AG10803 (cell line): ENCODE data around the gene POLE.
"Not testable (repeated sequence)": the region's sequence is repeated elsewhere in the genome, so short reads cannot be mapped to it uniquely, and the experiment has no call there.

Experiments
- DNase-seq: peaks from one replicate; pipeline ENCODE4 v3.0.0; 2010; ENCODE audit warnings: low read depth
- H3K4me3 ChIP-seq: 2 replicates; pipeline ENCODE4 v1.5.1; 2011; ENCODE audit warnings: mild to moderate bottlenecking, low read length, control low read depth
- TF ChIP-seq, protein P1 (sequence below): conservative IDR thresholded peaks from 2 replicates; pipeline ENCODE4 v1.5.1; 2011; ENCODE audit warnings: mild to moderate bottlenecking, low read length, control low read depth, inconsistent platforms

POLE gene

DNA sequence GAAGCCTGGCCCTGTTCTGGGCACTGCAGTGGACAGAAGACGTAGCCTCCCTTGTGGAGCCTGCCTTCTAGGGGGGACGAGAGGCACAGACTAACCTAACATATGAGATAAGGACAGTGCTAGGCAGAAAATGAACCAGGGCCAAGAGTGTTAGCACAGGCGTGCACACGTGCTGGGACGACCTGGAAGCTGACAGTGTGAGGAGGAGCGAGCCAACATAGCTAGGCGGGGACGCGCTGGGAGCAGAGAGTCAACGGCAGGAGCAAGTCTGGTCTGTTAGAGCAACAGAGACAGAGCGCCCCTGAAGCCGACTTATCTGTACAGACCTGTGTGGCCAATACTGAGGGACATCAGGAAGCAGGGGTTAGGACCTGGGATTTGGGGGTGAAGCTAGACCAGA, 8.3 kb upstream of the POLE start:
- TF ChIP-seq, protein P1, sequence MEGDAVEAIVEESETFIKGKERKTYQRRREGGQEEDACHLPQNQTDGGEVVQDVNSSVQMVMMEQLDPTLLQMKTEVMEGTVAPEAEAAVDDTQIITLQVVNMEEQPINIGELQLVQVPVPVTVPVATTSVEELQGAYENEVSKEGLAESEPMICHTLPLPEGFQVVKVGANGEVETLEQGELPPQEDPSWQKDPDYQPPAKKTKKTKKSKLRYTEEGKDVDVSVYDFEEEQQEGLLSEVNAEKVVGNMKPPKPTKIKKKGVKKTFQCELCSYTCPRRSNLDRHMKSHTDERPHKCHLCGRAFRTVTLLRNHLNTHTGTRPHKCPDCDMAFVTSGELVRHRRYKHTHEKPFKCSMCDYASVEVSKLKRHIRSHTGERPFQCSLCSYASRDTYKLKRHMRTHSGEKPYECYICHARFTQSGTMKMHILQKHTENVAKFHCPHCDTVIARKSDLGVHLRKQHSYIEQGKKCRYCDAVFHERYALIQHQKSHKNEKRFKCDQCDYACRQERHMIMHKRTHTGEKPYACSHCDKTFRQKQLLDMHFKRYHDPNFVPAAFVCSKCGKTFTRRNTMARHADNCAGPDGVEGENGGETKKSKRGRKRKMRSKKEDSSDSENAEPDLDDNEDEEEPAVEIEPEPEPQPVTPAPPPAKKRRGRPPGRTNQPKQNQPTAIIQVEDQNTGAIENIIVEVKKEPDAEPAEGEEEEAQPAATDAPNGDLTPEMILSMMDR: no peak
- no peak for DNase-seq
- no peak overlapping the region for H3K4me3 ChIP-seq

GRCh38 chr12:132694888-132695287, 7.7 kb upstream of the POLE start:
- H3K4me3 ChIP-seq, DNase-seq: not testable (repeated sequence)

DNA sequence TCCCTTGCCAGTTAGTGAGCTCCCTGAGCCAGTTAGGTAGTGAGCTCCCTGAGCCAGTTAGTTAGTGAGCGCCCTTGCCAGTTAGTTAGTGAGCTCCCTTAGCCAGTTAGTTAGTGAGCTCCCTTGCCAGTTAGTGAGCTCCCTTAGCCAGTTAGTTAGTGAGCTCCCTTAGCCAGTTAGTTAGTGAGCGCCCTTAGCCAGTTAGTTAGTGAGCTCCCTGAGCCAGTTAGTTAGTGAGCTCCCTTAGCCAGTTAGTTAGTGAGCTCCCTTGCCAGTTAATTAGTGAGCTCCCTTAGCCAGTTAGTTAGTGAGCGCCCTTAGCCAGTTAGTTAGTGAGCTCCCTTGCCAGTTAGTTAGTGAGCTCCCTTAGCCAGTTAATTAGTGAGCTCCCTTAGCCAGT, 4.9 kb upstream of the POLE start:
- DNase-seq, H3K4me3 ChIP-seq: not testable (repeated sequence)

DNA sequence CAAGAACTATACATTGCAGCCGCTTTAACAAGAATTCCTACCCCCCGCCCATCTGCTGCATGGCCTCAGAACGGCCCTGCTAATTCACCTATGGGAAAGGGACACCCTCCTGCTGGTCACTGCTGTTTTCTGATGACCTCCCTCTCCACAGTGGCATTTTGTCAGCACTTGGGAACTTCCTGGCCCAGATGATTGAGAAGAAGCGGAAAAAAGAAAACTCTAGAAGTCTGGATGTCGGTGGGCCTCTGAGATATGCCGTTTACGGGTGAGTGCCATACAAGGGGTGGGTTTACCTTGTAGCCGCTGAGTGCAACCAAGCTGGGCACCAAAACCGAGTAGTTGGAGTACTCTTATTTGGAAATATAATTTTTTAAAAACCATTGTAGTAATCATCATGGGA, 3.0 kb upstream of the POLE start:
- TF ChIP-seq, protein P1: no peak
- DNase-seq: no peak

DNA sequence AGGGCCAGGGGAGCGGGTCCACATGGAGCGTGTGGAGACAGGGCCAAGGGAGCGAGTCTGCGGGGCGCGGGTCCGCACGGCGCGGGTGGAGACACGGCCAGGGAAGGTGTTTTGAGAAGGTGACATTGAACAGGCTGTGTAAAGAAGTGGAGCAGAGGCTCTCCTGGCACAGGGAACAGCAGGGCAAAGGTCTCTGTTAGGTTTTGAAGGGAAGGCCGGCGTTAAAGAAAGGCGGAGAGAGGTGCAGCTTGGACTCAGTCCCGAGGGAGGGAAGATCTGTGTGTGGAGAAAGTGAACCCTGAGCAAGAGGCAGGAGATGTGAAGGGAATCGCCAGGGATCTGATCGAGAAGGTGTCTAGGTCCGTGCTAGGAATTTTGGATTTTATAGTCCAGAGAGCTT, 2.1 kb upstream of the POLE start:
- no peak overlapping the region; the same call in 1 of the 2 replicates for H3K4me3 ChIP-seq
- TF ChIP-seq, protein P1: no peak
- no peak for DNase-seq

More for the DNA sequence above, 3.0 kb upstream of the POLE start:
- H3K4me3 ChIP-seq: no peak overlapping the region

DNA sequence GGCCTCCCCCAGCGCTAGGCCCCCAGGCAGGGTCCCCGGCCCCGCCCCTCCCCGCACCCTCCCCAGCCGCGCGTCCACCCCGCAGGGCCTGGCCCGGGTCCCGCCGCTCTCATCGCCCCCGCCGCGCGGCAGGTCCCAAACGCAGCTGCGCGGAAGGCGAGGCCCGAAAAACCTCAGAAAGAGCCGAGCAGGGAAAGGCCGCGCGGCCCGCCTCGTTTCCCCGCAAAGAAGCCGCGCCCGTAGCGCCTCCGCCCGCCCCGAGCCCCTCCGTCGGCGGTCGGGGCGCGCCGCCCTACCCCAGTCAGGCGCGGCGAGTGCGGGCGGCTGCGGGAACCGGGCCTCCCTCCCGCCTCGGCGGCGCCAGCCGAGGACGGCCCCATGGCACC, 324 bp downstream of the POLE start:
- TF ChIP-seq, protein P1: no peak
- no peak for DNase-seq
- H3K4me3 ChIP-seq: peak overlapping the region; percentile 59

DNA sequence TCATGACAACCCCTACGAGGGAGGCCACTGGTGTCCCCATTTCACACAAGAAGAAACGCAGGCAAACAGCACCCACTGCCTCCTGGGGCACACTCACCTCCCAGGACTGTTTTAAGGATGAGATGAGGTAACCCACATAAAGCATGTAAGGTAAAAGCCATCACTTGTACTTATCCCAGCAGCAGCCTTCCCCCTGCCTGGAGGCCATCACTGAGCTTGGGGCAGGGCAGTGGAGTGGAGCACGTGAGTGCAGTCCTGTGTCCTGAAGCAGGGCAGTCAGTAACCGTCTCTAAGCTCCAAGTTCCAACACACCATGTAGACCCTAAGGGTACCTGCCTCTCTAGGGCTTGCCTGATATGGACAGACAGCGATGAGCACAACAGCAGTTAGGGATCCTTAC, 1.7 kb downstream of the POLE start:
- DNase-seq: no peak
- H3K4me3 ChIP-seq: no peak overlapping the region
- TF ChIP-seq, protein P1: no peak

DNA sequence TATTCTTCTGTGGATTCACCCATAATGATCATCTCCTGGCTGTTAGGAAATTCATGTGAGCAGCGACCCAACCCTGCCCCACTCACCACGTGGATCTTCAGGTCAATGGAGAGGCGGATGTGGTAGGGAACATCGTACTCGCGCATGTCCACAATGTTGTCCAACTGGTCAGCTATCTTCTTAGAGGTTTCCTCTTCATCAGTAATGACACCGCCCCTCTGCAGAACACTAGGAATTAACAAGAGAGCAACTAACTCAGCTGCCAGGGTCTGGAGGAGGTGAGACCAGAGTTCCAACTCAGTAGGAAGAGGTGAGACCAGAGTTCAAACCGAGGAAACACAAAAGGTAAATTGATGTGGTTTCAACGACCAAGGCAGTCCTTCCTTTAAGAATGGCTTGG, 9.7 kb downstream of the POLE start:
- no peak for DNase-seq
- TF ChIP-seq, protein P1: no peak
- H3K4me3 ChIP-seq: no peak overlapping the region
